ENCODE results near the gene AGPS. TPM values are rescaled to one million over a fixed set of nuclear protein-coding genes. Genes with fewer than 3 reads are reported as not detected.

The AGPS gene
- total and polyA plus RNA-seq, 11 donors = 4.2 to 36.6 (median 25.6) TPM

- Histone ChIP-seq H3K36me3 (peaks cover 0 to 8% (median 0%) of the 10 kb centered on the region in 9 donors), H3K27ac (no peak overlapping the region), H3K9me3 (no peaks in the 10 kb centered on the region), H3K27me3 (no peaks in the 10 kb centered on the region), H3K4me3 (no peak overlapping the region), H3K4me1 (no peaks in the 10 kb centered on the region)
- WGBS, 4 donors = 93 to 96% (median 93%) methylated on average over 4 of the region's 4 CpGs
- no peak for ATAC-seq
- intact Hi-C loops (cut with DNase I) = no loop called here
- DNase-seq = no peak
- TF ChIP-seq POLR2A (IDR thresholded peaks at IDR 0.05) (no peak), CTCF (IDR thresholded peaks at IDR 0.05) (no peak)
These were observed 13.2 kb upstream of the AGPS start for GRCh38 chr2:177379354-177379753.

GRCh38 chr2:177380181-177380580 lies 12.4 kb upstream of the AGPS start:
- intact Hi-C loops (cut with DNase I) = no loop called here
- ATAC-seq (peak in 1 of 4 donors; percentile 26), DNase-seq (no peak)
- TF ChIP-seq CTCF (IDR thresholded peaks at IDR 0.05) (no peak), POLR2A (IDR thresholded peaks at IDR 0.05) (no peak)
- no peak overlapping the region for H3K4me3 ChIP-seq
- 73 to 92% (median 84%) methylated on average over 3 of the region's 3 CpGs for WGBS, 4 donors
- peaks cover 0 to 8% (median 0%) of the 10 kb centered on the region in 9 donors for H3K36me3 ChIP-seq
- no peaks in the 10 kb centered on the region for H3K27me3 ChIP-seq
- no peaks in the 10 kb centered on the region for H3K4me1 ChIP-seq
- no peaks in the 10 kb centered on the region for H3K9me3 ChIP-seq
- H3K27ac ChIP-seq = no peak overlapping the region

- no peaks in the 10 kb centered on the region for H3K9me3 ChIP-seq
- no peak overlapping the region for H3K4me3 ChIP-seq
- 46 to 67% (median 53%) methylated on average over 2 of the region's 2 CpGs for WGBS, 4 donors
- TF ChIP-seq CTCF (IDR thresholded peaks at IDR 0.05) = no peak
- TF ChIP-seq POLR2A (IDR thresholded peaks at IDR 0.05) = no peak
- no peak for ATAC-seq
- intact Hi-C loops (cut with DNase I) = no loop called here
- H3K27ac ChIP-seq = no peak overlapping the region
- no peaks in the 10 kb centered on the region for H3K4me1 ChIP-seq
- H3K27me3 ChIP-seq = no peaks in the 10 kb centered on the region
- peaks cover 0 to 8% (median 0%) of the 10 kb centered on the region in 9 donors for H3K36me3 ChIP-seq
- no peak for DNase-seq
These were observed 8.6 kb upstream of the AGPS start for GRCh38 chr2:177383935-177384334.

GRCh38 chr2:177385151-177385550 lies 7.4 kb upstream of the AGPS start:
- TF ChIP-seq CTCF (IDR thresholded peaks at IDR 0.05) = no peak
- TF ChIP-seq POLR2A (IDR thresholded peaks at IDR 0.05) = no peak
- intact Hi-C loops (cut with DNase I) = no loop called here
- H3K9me3 ChIP-seq = no peaks in the 10 kb centered on the region
- DNase-seq = no peak
- 60 to 91% (median 83%) methylated on average over 2 of the region's 2 CpGs for WGBS, 4 donors
- H3K4me1 ChIP-seq = no peaks in the 10 kb centered on the region
- H3K27ac ChIP-seq = no peak overlapping the region
- H3K36me3 ChIP-seq = peaks cover 0 to 5% (median 0%) of the 10 kb centered on the region in 9 donors
- no peak for ATAC-seq
- no peaks in the 10 kb centered on the region for H3K27me3 ChIP-seq
- no peak overlapping the region for H3K4me3 ChIP-seq

Data from heart left ventricle (tissue), 16 donors.